Measurements from ENCODE around the gene NETO2. TPM values are rescaled to one million over a fixed set of nuclear protein-coding genes. Genes with fewer than 3 reads are reported as not detected.
"Not testable (repeated sequence)": the region's sequence is repeated elsewhere in the genome, so short reads cannot be mapped to it uniquely, and the experiment has no call there.

The NETO2 gene
- total and polyA plus RNA-seq, 2 of the 13 experiments (the other 11 are each of a cell fraction or from before 2014, with no cell fraction given), result 8.2 to 13.5 TPM

DNA sequence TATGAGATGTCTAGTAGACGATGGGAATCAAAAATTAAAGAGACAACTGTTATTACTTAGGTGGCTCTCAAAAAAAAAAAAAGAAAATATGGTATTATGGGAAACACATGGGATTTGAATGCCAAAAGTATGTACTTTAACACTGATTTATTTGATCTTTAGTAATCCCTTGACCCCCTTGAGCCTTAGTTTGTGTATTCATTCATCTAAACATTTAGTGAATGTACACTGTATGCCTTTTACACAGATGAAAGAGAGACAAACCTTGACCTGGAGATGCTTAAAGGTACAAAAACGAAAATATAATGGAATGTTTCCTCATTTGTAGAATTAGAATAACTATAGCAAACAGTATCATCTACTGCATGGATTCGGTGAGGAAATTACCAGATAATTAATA, 38.6 kb upstream of the NETO2 start (continued):
- TF ChIP-seq ZFP37 (CRISPR knock-in tag; IDR thresholded peaks at IDR 0.05; ENCODE audit: borderline replicate concordance) (no peak), NR2F6 (IDR thresholded peaks at IDR 0.05) (peak; percentile 83), NR2F6 (CRISPR knock-in tag; IDR thresholded peaks at IDR 0.05) (peak; percentile 62), MED13 (CRISPR knock-in tag; IDR thresholded peaks at IDR 0.05) (no peak), REL (CRISPR knock-in tag; conservative IDR thresholded peaks at IDR 0.05) (no peak), ZNF263 (CRISPR knock-in tag; IDR thresholded peaks at IDR 0.05) (no peak), SKI (IDR thresholded peaks at IDR 0.05; ENCODE audit: partially characterized antibody) (no peak), HNF1B (CRISPR knock-in tag; IDR thresholded peaks at IDR 0.05) (no peak), ZBTB26 (CRISPR knock-in tag; IDR thresholded peaks at IDR 0.05; ENCODE audit: borderline replicate concordance) (no peak), GFI1 (CRISPR knock-in tag; IDR thresholded peaks at IDR 0.05; ENCODE audit: borderline replicate concordance) (peak; percentile 92), NR2F2 (IDR thresholded peaks at IDR 0.05; ENCODE audit: borderline replicate concordance, low read depth) (peak; percentile 83), KDM3A (CRISPR knock-in tag; IDR thresholded peaks at IDR 0.05; ENCODE audit: low read depth) (no peak), BCLAF1 (IDR thresholded peaks at IDR 0.05) (no peak), HMG20B (CRISPR knock-in tag; conservative IDR thresholded peaks at IDR 0.05) (no peak), TBX3 (IDR thresholded peaks at IDR 0.05; ENCODE audit: borderline replicate concordance) (peak; percentile 69; the same call in 1 of the 2 replicates), CENPX (CRISPR knock-in tag; IDR thresholded peaks at IDR 0.05) (no peak)

DNA sequence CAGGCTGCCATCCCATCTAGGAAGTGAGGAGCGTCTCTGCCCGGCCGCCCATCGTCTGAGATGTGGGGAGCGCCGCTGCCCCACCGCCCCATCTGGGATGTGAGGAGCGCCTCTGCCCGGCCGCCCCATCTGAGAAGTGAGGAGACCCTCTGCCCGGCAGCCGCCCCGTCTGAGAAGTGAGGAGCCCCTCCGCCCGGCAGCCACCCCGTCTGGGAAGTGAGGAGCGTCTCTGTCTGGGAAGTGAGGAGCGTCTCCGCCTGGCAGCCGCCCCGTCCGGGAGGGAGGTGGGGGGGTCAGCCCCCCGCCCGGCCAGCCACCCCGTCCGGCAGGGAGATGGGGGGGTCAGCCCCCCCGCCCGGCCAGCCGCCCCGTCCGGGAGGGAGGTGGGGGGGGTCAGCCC, 37.3 kb upstream of the NETO2 start:
- FAIRE-seq; intact Hi-C loops (cut with micrococcal nuclease; ENCODE audit: unreplicated experiment); H3K9me3 ChIP-seq (ENCODE audit: low read length): not testable (repeated sequence)

More for the DNA sequence above, 37.3 kb upstream of the NETO2 start:
- CTCF ChIA-PET (ENCODE audit: low intra/inter-chr PET ratio, low total read pairs); H3K9ac ChIP-seq (ENCODE audit: insufficient read depth, low read depth, low read length); in situ Hi-C loops (cut with HindIII; ENCODE audit: extremely low pct_ligation_motif_present, low pct_unique_long_range_greater_than_20kb); H3K27me3 ChIP-seq (ENCODE audit: control insufficient read depth in 1 of 2, insufficient read depth in 2 of 2, low read length in 2 of 2); BruUV-seq (replicated peaks); H3K4me2 ChIP-seq (ENCODE audit: low read depth, low read length); H2AFZ ChIP-seq (ENCODE audit: low read length); H3K36me3 ChIP-seq (replicated peaks in 1 of 2; ENCODE audit: control insufficient read depth in 1 of 2, insufficient read depth in 2 of 2, low read length in 2 of 2); ATAC-seq; H3K79me2 ChIP-seq (ENCODE audit: insufficient read depth, low read length); H4K20me1 ChIP-seq (ENCODE audit: insufficient read depth, low read length); H3K27ac ChIP-seq (ENCODE audit: extremely low read length, insufficient read depth, low read length); POLR2A ChIA-PET; H3K4me3 ChIP-seq (replicated peaks in 1 of 3; ENCODE audit: insufficient read depth in 1 of 3, low read depth in 2 of 3, low read length in 3 of 3); DNase-seq (ENCODE audit: low spot score): not testable (repeated sequence)
- WGBS (ENCODE audit: low lambda C conversion rate), result over 99% methylated on average over 16 of the region's 31 CpGs
- H3K4me1 ChIP-seq (ENCODE audit: insufficient read depth, low read length), result peaks cover 12% of the 10 kb centered on the region

All from HepG2 (cell line).